Superior temporal gyrus (tissue), 1 donor: ENCODE results near the gene CCNO.

Experiments used
- DNase-seq: peaks from one replicate; pipeline ENCODE4 v3.0.0-alpha.2; 2016; ENCODE audit errors: extremely low spot score

The CCNO gene

GRCh38 chr5:55222985-55223811, 10.2 kb downstream of the CCNO start:
- no peak for DNase-seq

GRCh38 chr5:55222092-55222984, 11.1 kb downstream of the CCNO start:
- no peak for DNase-seq

- no peak for DNase-seq
Observed at GRCh38 chr5:55220433-55221185, 12.8 kb downstream of the CCNO start.

GRCh38 chr5:55219770-55220169, 13.6 kb downstream of the CCNO start:
- DNase-seq, result no peak

GRCh38 chr5:55218967-55219366, 14.4 kb downstream of the CCNO start:
- DNase-seq, result no peak

- no peak for DNase-seq
Observed at GRCh38 chr5:55211184-55211874, 22.1 kb downstream of the CCNO start.

- no peak for DNase-seq
Observed at GRCh38 chr5:55205001-55205400, 28.4 kb downstream of the CCNO start.

- DNase-seq, result no peak
Observed at GRCh38 chr5:55191165-55191564, 42.2 kb downstream of the CCNO start.

GRCh38 chr5:55188656-55189540, 44.5 kb downstream of the CCNO start:
- DNase-seq, result no peak

GRCh38 chr5:55187370-55187769, 46.0 kb downstream of the CCNO start:
- DNase-seq, result no peak
